ENCODE data around the gene RND2. TPM values are rescaled to one million over a fixed set of nuclear protein-coding genes. Genes with fewer than 3 reads are reported as not detected.
A peak's percentile ranks its signal among the peaks of the same experiment; 100 is the strongest.
"Not testable (repeated sequence)": the region's sequence is repeated elsewhere in the genome, so short reads cannot be mapped to it uniquely, and the experiment has no call there.

The RND2 gene
- total RNA-seq, 4 donors from 2014 or later, result 1.5 to 4.5 (median 2.5) TPM

GRCh38 chr17:42997390-42997983 lies 27.5 kb upstream of the RND2 start:
- peaks cover 5 to 39% (median 11%) of the 10 kb centered on the region in 3 donors for H3K4me1 ChIP-seq
- ATAC-seq, result no peak
- peaks cover 0 to 58% of the 10 kb centered on the region in 2 donors for H3K36me3 ChIP-seq
- H3K4me3 ChIP-seq, result peak overlapping the region; percentile 8 to 63
- H3K27me3 ChIP-seq, result no peaks in the 10 kb centered on the region
- no peak for TF ChIP-seq POLR2A (IDR thresholded peaks at IDR 0.05)
- no peaks in the 10 kb centered on the region for H3K9me3 ChIP-seq
- H3K27ac ChIP-seq, result peak overlapping the region; percentile 81 to 90 (median 84)
- WGBS, 2 donors (ENCODE audit: low coverage in 1 of 2), result 17 to 18% methylated on average over 2 to 5 of the region's 5 CpGs

DNA sequence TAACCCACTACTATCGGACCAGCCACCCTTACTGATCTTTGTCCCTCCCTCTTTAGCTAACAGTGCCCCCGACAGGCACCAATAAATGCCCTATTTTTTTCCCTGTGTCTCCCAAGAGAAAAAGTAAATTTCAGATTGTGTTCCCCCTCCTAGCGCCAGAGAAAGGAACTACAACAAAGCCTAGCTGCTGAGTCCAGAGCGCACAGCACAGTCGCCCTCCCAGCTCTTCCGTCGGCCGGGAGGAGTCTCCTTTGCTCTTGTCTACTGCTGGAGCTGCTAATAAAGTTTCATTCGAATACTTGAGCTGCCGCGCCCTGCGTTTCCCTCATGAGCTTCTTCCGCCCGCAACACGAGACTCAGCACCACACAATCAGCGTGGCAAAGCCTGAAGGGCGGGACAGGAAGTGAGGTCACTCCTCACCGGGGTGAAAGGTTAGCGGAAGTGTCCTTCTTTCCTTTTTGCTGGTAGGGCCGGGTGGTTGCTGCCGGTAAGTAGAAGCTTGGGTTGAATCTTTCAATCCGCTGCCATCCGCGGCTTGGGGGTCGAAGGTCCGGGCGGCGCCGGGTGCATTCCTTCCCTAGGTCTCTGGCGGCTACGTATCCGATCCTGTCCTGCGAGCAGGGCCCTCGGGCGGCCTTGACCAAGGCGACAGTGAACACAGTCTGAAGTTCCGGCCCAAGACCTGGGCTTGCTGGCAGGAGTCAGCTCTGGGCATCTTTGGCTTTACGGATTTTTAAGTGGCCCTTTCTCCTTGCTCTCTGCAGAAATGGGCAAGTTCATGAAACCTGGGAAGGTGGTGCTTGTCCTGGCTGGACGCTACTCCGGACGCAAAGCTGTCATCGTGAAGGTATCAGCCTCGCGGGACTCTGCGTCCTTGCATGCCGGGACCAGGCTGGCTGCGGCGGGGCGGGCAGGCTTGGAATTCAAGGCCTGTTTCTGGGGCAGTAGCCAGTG lies 26.8 kb upstream of the RND2 start, which contains the start of gene RPL27:
TSS of gene RPL27 (plus strand) at position 436 of the 955 bp plus-strand sequence. CDS start at position 768, 332 bp downstream.
- peaks cover 5 to 39% (median 11%) of the 10 kb centered on the region in 3 donors for H3K4me1 ChIP-seq
- H3K4me3 ChIP-seq, result peak within 1 kb of the TSS; percentile 63 to 99
- no peaks in the 10 kb centered on the region for H3K27me3 ChIP-seq
- peak; percentile 98 for ATAC-seq
- TF ChIP-seq POLR2AphosphoS5 (IDR thresholded peaks at IDR 0.05), result peak; percentile 89
- TF ChIP-seq POLR2A (IDR thresholded peaks at IDR 0.05), result peak; percentile 68 to 70
- no peak for TF ChIP-seq EP300 (IDR thresholded peaks at IDR 0.05)
- TF ChIP-seq CTCF (IDR thresholded peaks at IDR 0.05), result peak; percentile 81 to 97 (median 93)
- no peaks in the 10 kb centered on the region for H3K9me3 ChIP-seq
- WGBS, 2 donors (ENCODE audit: low coverage in 1 of 2), result 0% methylated on average over 2 to 6 of the region's 49 CpGs
- H3K27ac ChIP-seq, result peak within 1 kb of the TSS; percentile 86 to 97 (median 94)
- H3K36me3 ChIP-seq, result peaks cover 0 to 58% of the 10 kb centered on the region in 2 donors

DNA sequence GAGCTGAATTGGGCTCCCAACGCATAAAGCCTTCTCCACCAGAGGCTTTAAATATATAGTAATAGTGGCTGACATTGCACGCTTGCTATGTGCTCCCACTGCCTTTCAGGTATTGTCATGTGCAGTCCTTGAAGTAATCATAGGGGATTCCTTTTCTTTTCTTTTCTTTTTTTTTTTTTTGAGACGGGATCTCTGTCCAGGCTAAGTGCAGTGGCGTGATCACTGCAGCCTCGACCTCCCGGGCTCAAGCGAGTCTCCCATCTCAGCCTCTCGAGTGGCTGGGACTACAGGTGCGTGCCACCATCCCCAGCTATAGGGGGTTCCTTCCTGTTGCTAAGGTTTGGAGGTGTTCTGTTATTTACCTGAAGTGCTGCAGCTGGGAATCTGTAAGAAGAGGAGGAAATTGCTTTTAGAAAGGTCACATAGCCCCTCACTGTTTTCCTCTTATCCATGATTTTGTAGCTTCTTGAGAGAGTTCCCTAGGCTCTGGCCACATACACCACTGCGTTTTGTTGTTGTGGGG lies 26.0 kb upstream of the RND2 start:
- WGBS, 2 donors (ENCODE audit: low coverage in 1 of 2), result 10 to 25% methylated on average over 7 to 9 of the region's 10 CpGs
- no peaks in the 10 kb centered on the region for H3K9me3 ChIP-seq
- peak overlapping the region; percentile 86 to 97 (median 94) for H3K27ac ChIP-seq
- no peaks in the 10 kb centered on the region for H3K27me3 ChIP-seq
- no peak for ATAC-seq
- TF ChIP-seq POLR2AphosphoS5 (IDR thresholded peaks at IDR 0.05) (no peak), CTCF (IDR thresholded peaks at IDR 0.05) (no peak), POLR2A (IDR thresholded peaks at IDR 0.05) (no peak), EP300 (IDR thresholded peaks at IDR 0.05) (no peak)
- peak overlapping the region; percentile 63 to 99 for H3K4me3 ChIP-seq
- H3K36me3 ChIP-seq, result peaks cover 0 to 58% of the 10 kb centered on the region in 2 donors
- peaks cover 5 to 39% (median 11%) of the 10 kb centered on the region in 3 donors for H3K4me1 ChIP-seq

GRCh38 chr17:43000894-43001293 lies 24.1 kb upstream of the RND2 start:
- Histone ChIP-seq H3K4me1 (peaks cover 5 to 39% (median 11%) of the 10 kb centered on the region in 3 donors), H3K27ac (peak overlapping the region in 1 of 4 donors; percentile 39), H3K36me3 (peaks cover 0 to 58% of the 10 kb centered on the region in 2 donors)
- WGBS, 2 donors (ENCODE audit: low coverage in 1 of 2), result 69 to 100% methylated on average over 2 to 7 of the region's 13 CpGs
- not testable (repeated sequence) for H3K4me3 ChIP-seq, H3K27me3 ChIP-seq, ATAC-seq, H3K9me3 ChIP-seq

- TF ChIP-seq POLR2AphosphoS5 (IDR thresholded peaks at IDR 0.05), result no peak
- TF ChIP-seq EP300 (IDR thresholded peaks at IDR 0.05), result no peak
- no peak for TF ChIP-seq CTCF (IDR thresholded peaks at IDR 0.05)
- TF ChIP-seq POLR2A (IDR thresholded peaks at IDR 0.05), result no peak
- H3K27ac ChIP-seq, result peak overlapping the region in 3 of 4 donors; percentile 1 to 48 (median 10)
- no peak overlapping the region for H3K4me3 ChIP-seq
- 57 to 60% methylated on average over 2 to 3 of the region's 5 CpGs for WGBS, 2 donors (ENCODE audit: low coverage in 1 of 2)
- peaks cover 0 to 58% of the 10 kb centered on the region in 2 donors for H3K36me3 ChIP-seq
- H3K27me3 ChIP-seq, result no peaks in the 10 kb centered on the region
- ATAC-seq, result peak; percentile 34
- peaks cover 5 to 53% (median 10%) of the 10 kb centered on the region in 3 donors for H3K4me1 ChIP-seq
- no peaks in the 10 kb centered on the region for H3K9me3 ChIP-seq
Observed at GRCh38 chr17:43003542-43004172, 21.4 kb upstream of the RND2 start.

All from gastroesophageal sphincter (tissue), 4 donors.